ENCODE measurements around the gene SIAH1. TPM values are rescaled to one million over a fixed set of nuclear protein-coding genes. Genes with fewer than 3 reads are reported as not detected.
A peak's percentile ranks its signal among the peaks of the same experiment; 100 is the strongest.

The SIAH1 gene
- total RNA-seq, 1 donor from 2014 or later = 11.5 TPM

DNA sequence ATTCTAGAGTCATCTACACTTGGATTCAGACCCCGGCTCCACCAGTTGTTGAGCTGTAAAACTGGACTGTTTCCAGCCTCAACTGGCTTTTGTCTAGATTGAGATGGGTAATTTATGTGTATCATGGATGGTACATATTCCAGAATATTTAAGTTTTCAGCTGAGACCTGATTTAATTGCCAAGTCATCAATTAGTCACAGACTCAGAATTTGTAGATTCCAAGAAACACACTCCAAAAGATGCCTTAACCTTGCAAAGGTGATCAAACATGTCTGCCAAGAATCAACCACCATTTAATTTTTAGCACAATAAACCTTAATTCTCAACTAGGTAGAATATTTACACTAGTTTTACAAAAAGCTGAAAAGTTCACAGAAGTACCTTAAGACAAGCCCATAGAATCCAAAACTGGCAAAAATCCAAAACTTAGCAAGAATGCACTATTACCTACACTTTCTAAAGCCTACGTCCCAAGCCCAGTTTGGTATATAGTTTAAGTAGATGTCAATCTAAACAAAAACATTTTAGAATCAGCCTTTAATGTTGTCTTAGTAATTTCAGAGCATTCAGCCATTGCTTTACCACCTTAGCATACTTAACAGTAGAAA lies 17.7 kb downstream of the SIAH1 start:
- Histone ChIP-seq H3K36me3 (no peaks in the 10 kb centered on the region), H3K4me1 (peaks cover 93% of the 10 kb centered on the region), H3K4me3 (no peak overlapping the region), H3K27ac (replicated peaks) (peak overlapping the region; percentile 92), H3K27me3 (ENCODE audit: low read depth) (no peaks in the 10 kb centered on the region), H3K9me3 (replicated peaks) (no peaks in the 10 kb centered on the region)
- intact Hi-C loops (cut with micrococcal nuclease) = no loop called here
- no peak for DNase-seq
- TF ChIP-seq, protein P1, sequence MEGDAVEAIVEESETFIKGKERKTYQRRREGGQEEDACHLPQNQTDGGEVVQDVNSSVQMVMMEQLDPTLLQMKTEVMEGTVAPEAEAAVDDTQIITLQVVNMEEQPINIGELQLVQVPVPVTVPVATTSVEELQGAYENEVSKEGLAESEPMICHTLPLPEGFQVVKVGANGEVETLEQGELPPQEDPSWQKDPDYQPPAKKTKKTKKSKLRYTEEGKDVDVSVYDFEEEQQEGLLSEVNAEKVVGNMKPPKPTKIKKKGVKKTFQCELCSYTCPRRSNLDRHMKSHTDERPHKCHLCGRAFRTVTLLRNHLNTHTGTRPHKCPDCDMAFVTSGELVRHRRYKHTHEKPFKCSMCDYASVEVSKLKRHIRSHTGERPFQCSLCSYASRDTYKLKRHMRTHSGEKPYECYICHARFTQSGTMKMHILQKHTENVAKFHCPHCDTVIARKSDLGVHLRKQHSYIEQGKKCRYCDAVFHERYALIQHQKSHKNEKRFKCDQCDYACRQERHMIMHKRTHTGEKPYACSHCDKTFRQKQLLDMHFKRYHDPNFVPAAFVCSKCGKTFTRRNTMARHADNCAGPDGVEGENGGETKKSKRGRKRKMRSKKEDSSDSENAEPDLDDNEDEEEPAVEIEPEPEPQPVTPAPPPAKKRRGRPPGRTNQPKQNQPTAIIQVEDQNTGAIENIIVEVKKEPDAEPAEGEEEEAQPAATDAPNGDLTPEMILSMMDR (IDR thresholded peaks at IDR 0.05; ENCODE audit: borderline replicate concordance) = no peak

DNA sequence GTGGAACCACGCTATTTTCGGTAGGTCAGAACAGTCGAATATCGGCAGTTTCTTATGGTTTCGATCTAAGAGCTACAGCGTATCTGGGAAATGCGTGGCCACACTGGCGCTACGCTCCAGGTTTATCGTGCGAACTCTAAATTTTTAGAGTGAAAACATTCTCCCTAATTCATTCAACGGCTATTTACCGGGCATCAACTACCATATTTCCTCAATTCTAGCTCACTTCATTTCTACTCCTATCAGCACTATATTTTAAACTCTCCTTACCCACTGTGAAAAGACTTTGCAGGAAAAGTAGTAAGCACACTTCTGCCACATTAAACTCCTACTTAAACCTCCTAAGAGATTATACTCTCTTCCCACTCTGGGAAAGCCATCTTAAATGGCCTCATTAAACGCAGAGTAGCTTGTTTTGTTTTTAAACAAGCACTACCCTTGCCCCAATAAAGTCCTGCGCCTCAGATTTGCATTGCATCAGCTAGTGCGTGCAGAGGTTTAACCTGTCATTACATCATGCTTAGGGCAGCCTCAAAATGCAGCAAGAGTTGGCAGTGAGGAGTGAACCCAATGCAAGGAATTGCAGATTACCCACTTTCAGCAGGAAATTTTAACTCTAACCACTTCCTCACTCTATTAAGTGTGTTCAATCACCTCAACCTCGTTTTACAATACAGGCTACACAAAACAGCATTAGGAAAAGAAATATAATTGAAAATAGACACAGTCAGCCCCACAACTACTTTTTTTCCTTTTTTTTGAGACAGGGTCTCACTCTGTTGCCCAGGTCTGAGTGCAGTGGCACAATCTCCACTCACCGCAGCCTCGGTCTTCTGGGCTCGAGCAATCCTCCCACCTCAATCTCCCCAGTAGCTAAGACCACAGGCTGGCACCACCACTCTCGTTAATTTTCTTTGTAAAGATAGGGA lies 18.8 kb downstream of the SIAH1 start:
- H3K9me3 ChIP-seq (replicated peaks) = no peaks in the 10 kb centered on the region
- no peaks in the 10 kb centered on the region for H3K27me3 ChIP-seq (ENCODE audit: low read depth)
- no peak for DNase-seq
- H3K4me3 ChIP-seq = peak overlapping the region; percentile 75
- peak overlapping the region; percentile 92 for H3K27ac ChIP-seq (replicated peaks)
- H3K4me1 ChIP-seq = peaks cover 91% of the 10 kb centered on the region
- H3K36me3 ChIP-seq = peaks cover 10% of the 10 kb centered on the region
- TF ChIP-seq, protein P1 (IDR thresholded peaks at IDR 0.05; ENCODE audit: borderline replicate concordance) = no peak
- intact Hi-C loops (cut with micrococcal nuclease) = no loop called here

DNA sequence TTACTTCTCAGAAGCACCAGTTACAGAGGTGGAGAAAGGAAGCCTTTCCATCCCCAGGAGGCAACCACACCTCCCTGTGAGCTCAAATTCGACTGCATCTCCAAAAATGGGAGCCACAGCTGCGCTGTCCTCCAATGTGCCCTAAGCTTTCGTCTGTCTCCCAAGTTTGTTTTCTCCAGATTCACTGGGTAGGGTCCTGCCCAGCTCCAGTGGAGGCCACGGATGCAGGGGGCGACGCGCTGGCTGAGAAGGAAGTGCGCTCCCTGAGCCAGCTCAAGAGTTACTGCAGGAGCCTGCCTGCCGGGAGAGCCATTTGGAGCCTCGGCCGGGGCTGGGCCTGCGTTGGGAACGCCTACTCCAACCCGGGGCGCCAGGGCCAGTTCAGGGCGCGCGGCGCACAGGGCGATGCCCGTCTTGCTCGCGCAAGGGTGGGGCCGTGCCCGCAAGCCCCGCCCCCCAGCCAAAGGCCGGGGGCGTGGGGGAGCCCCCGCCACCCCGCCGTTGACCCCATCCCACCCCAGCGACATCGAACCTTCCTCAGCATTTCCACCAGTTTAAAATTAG lies 19.5 kb downstream of the SIAH1 start:
- intact Hi-C loops (cut with micrococcal nuclease) = no loop called here
- no peaks in the 10 kb centered on the region for H3K9me3 ChIP-seq (replicated peaks)
- no peaks in the 10 kb centered on the region for H3K27me3 ChIP-seq (ENCODE audit: low read depth)
- H3K36me3 ChIP-seq = peaks cover 10% of the 10 kb centered on the region
- H3K4me3 ChIP-seq = peak overlapping the region; percentile 75
- TF ChIP-seq, protein P1 (IDR thresholded peaks at IDR 0.05; ENCODE audit: borderline replicate concordance) = peak; percentile 18
- DNase-seq = peak; percentile 92
- peaks cover 83% of the 10 kb centered on the region for H3K4me1 ChIP-seq
- H3K27ac ChIP-seq (replicated peaks) = peak overlapping the region; percentile 92

DNA sequence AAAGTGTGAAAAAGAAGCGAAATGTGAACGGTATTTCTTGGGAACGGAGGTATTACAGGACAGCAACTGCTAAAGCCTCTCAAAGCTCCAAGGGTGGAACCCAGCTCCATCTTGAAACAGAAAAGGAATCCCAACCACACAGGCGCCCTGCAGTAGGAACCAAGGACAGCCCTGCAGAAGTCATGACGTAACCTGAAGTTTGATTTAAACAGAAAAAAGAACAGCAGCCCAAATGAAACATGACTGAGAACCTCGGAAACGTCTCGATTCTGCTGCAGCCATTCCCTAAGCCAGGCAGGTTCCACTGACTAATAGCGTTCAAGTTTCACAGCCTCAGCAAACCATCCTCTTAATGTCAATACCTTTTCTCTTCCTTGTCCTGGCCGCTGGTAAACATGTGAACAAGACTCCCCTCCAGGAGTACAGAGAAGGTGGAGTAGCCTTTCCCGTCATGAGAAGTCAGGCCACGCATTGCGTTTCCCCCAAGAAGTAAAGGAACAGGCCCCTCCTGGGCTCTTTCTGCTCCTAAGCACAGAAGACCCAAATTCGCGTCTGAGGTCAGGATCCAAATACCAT lies 20.1 kb downstream of the SIAH1 start:
- no peaks in the 10 kb centered on the region for H3K27me3 ChIP-seq (ENCODE audit: low read depth)
- peak overlapping the region; percentile 75 for H3K4me3 ChIP-seq
- intact Hi-C loops (cut with micrococcal nuclease) = no loop called here
- H3K27ac ChIP-seq (replicated peaks) = peak overlapping the region; percentile 92
- no peak for DNase-seq
- peaks cover 78% of the 10 kb centered on the region for H3K4me1 ChIP-seq
- H3K36me3 ChIP-seq = peaks cover 10% of the 10 kb centered on the region
- TF ChIP-seq, protein P1 (IDR thresholded peaks at IDR 0.05; ENCODE audit: borderline replicate concordance) = no peak
- H3K9me3 ChIP-seq (replicated peaks) = no peaks in the 10 kb centered on the region

DNA sequence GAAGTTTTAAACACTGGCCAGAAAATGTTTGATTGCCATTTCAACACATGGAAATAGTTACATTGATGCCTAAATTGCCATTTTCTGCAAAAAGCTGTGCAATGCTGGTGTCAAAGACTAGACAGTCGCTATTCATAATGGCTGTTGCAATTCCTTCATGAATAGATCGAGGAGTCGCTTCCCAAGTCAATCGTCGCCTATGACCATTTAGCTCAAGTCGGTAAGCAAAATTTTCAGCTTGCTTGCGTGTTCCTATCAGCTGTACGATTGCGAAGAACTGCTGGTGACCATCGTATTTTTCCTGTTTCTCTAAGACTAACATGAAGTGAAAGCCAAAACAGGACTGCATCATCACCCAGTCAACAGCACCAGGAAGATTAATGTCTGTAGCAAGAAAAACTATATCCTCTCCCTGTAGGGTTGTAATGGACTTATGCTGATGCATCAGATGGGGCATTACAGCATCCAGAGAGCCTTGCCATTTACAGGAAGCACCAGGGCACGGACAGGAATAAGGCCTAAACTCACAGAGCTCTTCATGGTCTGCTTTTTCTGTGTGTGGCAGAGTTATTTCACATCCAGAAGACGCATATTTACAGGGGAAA lies 23.6 kb downstream of the SIAH1 start:
- Histone ChIP-seq H3K9me3 (replicated peaks) (no peaks in the 10 kb centered on the region), H3K27me3 (ENCODE audit: low read depth) (no peaks in the 10 kb centered on the region), H3K27ac (replicated peaks) (no peak overlapping the region), H3K4me3 (no peak overlapping the region), H3K36me3 (peaks cover 10% of the 10 kb centered on the region), H3K4me1 (peaks cover 57% of the 10 kb centered on the region)
- intact Hi-C loops (cut with micrococcal nuclease) = no loop called here
- no peak for DNase-seq
- TF ChIP-seq, protein P1 (IDR thresholded peaks at IDR 0.05; ENCODE audit: borderline replicate concordance) = no peak

All from left ventricle myocardium inferior (tissue), 1 donor.